NCI-H510A (cell line): ENCODE results near the gene RUFY3.
"Not testable (repeated sequence)": the region's sequence is repeated elsewhere in the genome, so short reads cannot be mapped to it uniquely, and the experiment has no call there.

Experiments used
- DNase-seq: peaks from one replicate; lab custom pipeline; 2025; lab: John Stamatoyannopoulos, UW

The RUFY3 gene

GRCh38 chr4:70721747-70722146 is at the start of gene RUFY3:
RUFY3 (plus strand) TSS chr4:70721964; CDS start chr4:70722574, 610 bp downstream.
- peak; percentile 94 for DNase-seq

- no peak for DNase-seq
Measured at GRCh38 chr4:70674191-70674590, 47.6 kb upstream of the RUFY3 start.

- no peak for DNase-seq
Measured at GRCh38 chr4:70674731-70675130, 47.0 kb upstream of the RUFY3 start.

DNA sequence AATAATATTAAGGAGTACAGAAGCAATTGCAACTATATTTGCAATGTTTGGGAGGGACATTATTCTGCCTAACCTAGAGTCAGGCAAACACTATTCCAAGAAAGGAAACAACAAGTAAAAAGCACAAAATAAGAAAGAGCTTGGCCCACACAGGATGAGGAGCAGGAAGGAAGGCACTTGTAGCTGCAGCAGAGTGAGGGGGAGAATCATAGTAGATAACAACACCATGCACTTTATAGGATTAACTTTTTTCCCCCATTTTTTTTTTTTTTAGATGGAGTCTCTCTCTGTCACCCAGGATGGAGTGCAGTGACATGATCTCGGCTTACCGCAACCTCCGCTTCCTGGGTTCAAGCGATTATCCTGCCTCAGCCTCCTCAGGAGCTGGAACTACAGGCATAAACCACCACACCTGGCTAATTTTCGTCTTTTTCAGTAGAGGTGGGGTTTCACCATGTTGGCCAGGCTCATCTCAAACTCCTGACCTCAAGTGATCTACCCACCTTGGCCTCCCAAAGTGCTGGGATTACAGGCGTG is 45.1 kb upstream of the RUFY3 start:
- DNase-seq: no peak

GRCh38 chr4:70678383-70678999 is 43.3 kb upstream of the RUFY3 start:
- no peak for DNase-seq

GRCh38 chr4:70680934-70681333 is 40.8 kb upstream of the RUFY3 start:
- DNase-seq: no peak

DNA sequence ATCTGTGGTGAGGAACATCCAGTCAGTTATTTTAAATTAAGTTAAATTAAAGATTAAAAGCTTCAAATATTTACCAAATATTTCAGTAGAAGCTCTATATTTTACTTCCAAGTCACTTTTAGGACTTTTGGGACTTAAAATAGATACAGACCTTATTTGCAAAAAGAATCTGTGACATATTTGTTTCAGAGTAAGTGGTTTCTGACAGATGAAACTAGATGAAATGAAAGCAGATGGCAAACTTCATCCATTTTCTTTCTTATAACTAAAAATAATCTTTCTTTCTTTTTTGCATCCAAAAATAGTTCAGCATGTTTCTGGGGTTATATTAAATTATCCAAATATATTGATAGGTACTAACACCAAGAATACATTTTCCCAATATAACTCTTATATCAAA is 40.1 kb upstream of the RUFY3 start:
- no peak for DNase-seq

GRCh38 chr4:70682142-70682541 is 39.6 kb upstream of the RUFY3 start:
- DNase-seq: not testable (repeated sequence)

DNA sequence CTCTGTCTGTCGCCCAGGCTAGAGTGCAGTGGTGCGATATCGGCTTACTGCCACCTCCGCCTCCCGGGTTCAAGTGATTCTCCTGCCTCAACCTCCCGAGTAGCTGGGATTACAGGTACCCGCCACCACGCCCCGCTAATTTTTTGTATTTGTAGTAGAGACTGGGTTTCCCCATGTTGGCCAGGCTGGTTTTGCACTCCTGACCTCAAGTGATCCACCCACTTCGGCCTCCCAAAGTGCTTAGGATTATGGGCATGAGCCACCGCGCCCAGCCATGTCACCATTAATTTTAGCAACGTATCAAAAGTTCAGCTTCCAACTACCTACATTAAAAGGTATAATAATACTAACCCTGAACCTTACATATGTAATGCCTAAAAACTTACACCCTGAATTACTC is 34.4 kb upstream of the RUFY3 start:
- no peak for DNase-seq

GRCh38 chr4:70687821-70688794 is 33.7 kb upstream of the RUFY3 start, which contains the start of gene UTP3:
UTP3 (plus strand) TSS chr4:70688532; CDS start chr4:70688678, 146 bp downstream.
- peak; percentile 99 for DNase-seq

DNA sequence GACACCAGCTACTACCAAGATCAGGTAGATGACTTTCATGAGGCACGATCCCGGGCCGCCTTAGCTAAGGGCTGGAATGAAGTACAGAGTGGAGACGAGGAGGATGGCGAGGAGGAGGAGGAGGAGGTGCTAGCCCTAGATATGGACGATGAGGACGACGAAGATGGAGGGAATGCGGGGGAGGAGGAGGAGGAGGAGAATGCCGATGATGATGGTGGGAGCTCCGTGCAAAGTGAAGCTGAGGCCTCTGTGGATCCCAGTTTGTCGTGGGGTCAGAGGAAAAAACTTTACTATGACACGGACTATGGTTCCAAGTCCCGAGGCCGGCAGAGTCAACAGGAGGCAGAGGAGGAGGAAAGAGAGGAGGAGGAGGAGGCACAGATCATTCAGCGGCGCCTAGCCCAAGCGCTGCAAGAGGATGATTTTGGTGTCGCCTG is 33.0 kb upstream of the RUFY3 start:
- no peak for DNase-seq

GRCh38 chr4:70691661-70692060 is 30.1 kb upstream of the RUFY3 start:
- no peak for DNase-seq

- not testable (repeated sequence) for DNase-seq
Measured at GRCh38 chr4:70694633-70695032, 27.1 kb upstream of the RUFY3 start.

- DNase-seq: not testable (repeated sequence)
Measured at GRCh38 chr4:70698435-70698834, 23.3 kb upstream of the RUFY3 start.

DNA sequence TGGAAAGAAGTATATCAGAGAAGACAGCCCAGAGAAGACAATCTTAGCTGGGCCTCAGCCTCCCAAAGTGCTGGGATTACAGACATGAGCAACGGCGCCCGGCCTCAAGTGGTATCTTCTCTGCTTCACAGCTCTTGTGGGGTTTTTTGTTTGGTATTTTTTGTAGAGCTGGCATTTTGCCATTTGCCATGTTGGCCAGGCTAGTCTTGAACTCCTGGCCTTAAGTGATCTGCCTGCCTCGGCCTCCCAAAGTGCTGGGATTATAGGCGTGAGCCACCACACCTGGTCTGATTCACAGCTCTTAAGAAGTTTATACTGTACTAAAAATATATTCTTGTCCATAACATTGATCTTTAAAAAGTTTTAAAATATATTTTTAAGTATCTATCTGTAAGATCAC is 21.1 kb upstream of the RUFY3 start:
- no peak for DNase-seq

- DNase-seq: no peak
Measured at GRCh38 chr4:70701271-70701670, 20.5 kb upstream of the RUFY3 start.

GRCh38 chr4:70702592-70702991 is 19.2 kb upstream of the RUFY3 start:
- DNase-seq: not testable (repeated sequence)

GRCh38 chr4:70703619-70704214 is 18.0 kb upstream of the RUFY3 start:
- no peak for DNase-seq

DNA sequence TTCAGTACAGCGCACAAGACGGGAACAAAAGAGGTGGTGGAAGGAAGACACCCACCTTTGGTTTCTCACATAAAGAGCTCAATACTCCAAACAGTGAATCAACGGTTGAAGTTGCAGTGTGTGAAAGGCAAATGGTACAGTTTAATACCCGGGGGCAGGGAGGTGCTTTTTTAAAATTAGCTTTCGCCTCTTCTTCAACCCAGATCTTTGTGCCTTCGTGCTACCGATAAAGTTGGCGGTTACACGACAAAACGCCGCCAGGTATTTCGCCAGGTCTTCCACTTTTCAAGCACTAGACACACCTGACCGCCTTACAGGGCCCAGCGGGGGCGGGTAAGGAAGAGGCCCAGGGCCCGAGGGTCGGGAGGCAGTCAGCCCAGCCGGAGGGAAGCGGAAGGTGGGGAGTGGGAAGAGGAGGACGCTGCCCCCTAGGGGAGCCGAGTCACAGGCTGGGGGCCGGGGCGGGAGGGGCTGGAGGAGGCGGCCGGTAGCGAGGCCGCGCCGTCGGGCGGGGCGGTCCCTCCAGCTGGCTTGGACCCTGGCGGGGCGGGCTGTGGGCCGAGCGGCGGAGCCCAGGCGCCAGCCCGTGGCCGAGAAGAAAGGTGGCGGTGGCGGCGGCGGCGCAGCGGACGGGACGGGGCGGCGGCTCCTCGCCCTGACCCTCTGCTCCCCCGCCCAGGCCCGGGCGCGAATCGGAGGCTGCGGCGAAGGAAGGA is 17.4 kb upstream of the RUFY3 start:
- peak; percentile 89 for DNase-seq

- DNase-seq: no peak
Measured at GRCh38 chr4:70704931-70705182, 16.9 kb upstream of the RUFY3 start.

- peak; percentile 66 for DNase-seq
Measured at GRCh38 chr4:70705183-70706043, 16.4 kb upstream of the RUFY3 start.
